SK-N-SH treated with all-trans-retinoic acid at 6 μM for 48 hours (cell line): ENCODE results near the gene SAP25.

Experiments
- ATAC-seq: fragments of 200-7000 bp; cut with Tn5 transposase; 3 replicates; pipeline ENCODE4 v1.9.1; 2020; ENCODE audit warnings: mild to moderate bottlenecking, moderate library complexity
- ARNTL ChIP-seq: fragments of 450-650 bp; formaldehyde crosslinking; IDR thresholded peaks from 2 replicates; pipeline ENCODE4 v1.5.0; 2020; ENCODE audit warnings: low read depth, mild to moderate bottlenecking, moderate library complexity, borderline replicate concordance
- CREB5 ChIP-seq: fragments of 250-450 bp; sonication (Bioruptor Pico); IDR thresholded peaks from 2 replicates; pipeline ENCODE4 v1.5.1; 2020; ENCODE audit warnings: low read depth, mild to moderate bottlenecking, moderate library complexity
- CSDC2 ChIP-seq: fragments of 250-450 bp; sonication (Bioruptor Pico); IDR thresholded peaks from 2 replicates; pipeline ENCODE4 v1.5.0; 2020; ENCODE audit warnings: mild to moderate bottlenecking, moderate library complexity
- CSRNP3 ChIP-seq: fragments of 250-450 bp; sonication (Bioruptor Pico); IDR thresholded peaks from 2 replicates; pipeline ENCODE4 v1.5.1; 2021; ENCODE audit warnings: mild to moderate bottlenecking, moderate library complexity
- ESRRG ChIP-seq: fragments of 250-450 bp; sonication (Bioruptor Pico); IDR thresholded peaks from 2 replicates; pipeline ENCODE4 v1.6.1; 2021; ENCODE audit warnings: mild to moderate bottlenecking
- GLIS3 ChIP-seq: fragments of 250-450 bp; sonication (Bioruptor Pico); IDR thresholded peaks from 2 replicates; pipeline ENCODE4 v1.5.0; 2020; ENCODE audit warnings: mild to moderate bottlenecking, moderate library complexity
- ISL1 ChIP-seq: fragments of 250-450 bp; sonication (Bioruptor Pico); IDR thresholded peaks from 2 replicates; pipeline ENCODE4 v2.1.2; 2022; ENCODE audit warnings: mild to moderate bottlenecking, moderate library complexity
- PATZ1 ChIP-seq: fragments of 250-450 bp; sonication (Bioruptor Pico); IDR thresholded peaks from 2 replicates; pipeline ENCODE4 v1.8.0; 2020; ENCODE audit warnings: mild to moderate bottlenecking, moderate library complexity, borderline replicate concordance
- PPARA ChIP-seq: fragments of 250-450 bp; sonication (Bioruptor Pico); IDR thresholded peaks from 2 replicates; pipeline ENCODE4 v1.5.0; 2020; ENCODE audit warnings: mild to moderate bottlenecking, borderline replicate concordance
- RARB ChIP-seq: fragments of 250-450 bp; sonication (Bioruptor Pico); IDR thresholded peaks from 2 replicates; pipeline ENCODE4 v1.8.0; 2021; ENCODE audit warnings: mild to moderate bottlenecking, moderate library complexity
- SNAI2 ChIP-seq: fragments of 250-450 bp; sonication (Bioruptor Pico); IDR thresholded peaks from 2 replicates; pipeline ENCODE4 v1.5.0; 2020; ENCODE audit warnings: mild to moderate bottlenecking, moderate library complexity
- TOX ChIP-seq: fragments of 250-450 bp; sonication (Bioruptor Pico); IDR thresholded peaks from 2 replicates; pipeline ENCODE4 v1.8.0; 2021; ENCODE audit warnings: mild to moderate bottlenecking, moderate library complexity, borderline replicate concordance
- ZC3H10 ChIP-seq: fragments of 250-450 bp; sonication (Bioruptor Pico); IDR thresholded peaks from 2 replicates; pipeline ENCODE4 v1.5.1; 2021; ENCODE audit warnings: mild to moderate bottlenecking, moderate library complexity
- ZFP3 ChIP-seq: fragments of 250-450 bp; sonication (Bioruptor Pico); IDR thresholded peaks from 2 replicates; pipeline ENCODE4 v1.5.0; 2020; ENCODE audit warnings: mild to moderate bottlenecking, moderate library complexity
- ZFP30 ChIP-seq: fragments of 450-650 bp; formaldehyde crosslinking; IDR thresholded peaks from 2 replicates; pipeline ENCODE4 v1.5.0; 2022; ENCODE audit warnings: mild to moderate bottlenecking, moderate library complexity
- ZNF565 ChIP-seq: fragments of 450-650 bp; formaldehyde crosslinking; conservative IDR thresholded peaks from 2 replicates; pipeline ENCODE4 v1.5.0; 2020; ENCODE audit warnings: low read depth, mild to moderate bottlenecking, moderate library complexity
- ZNF70 ChIP-seq: fragments of 450-650 bp; formaldehyde crosslinking; IDR thresholded peaks from 2 replicates; pipeline ENCODE4 v1.5.0; 2020; ENCODE audit warnings: mild to moderate bottlenecking, moderate library complexity
- ZNF8 ChIP-seq: fragments of 450-650 bp; formaldehyde crosslinking; IDR thresholded peaks from 2 replicates; pipeline ENCODE4 v1.5.0; 2020; ENCODE audit warnings: mild to moderate bottlenecking, moderate library complexity
- TF ChIP-seq, protein P1 (sequence below): fragments of 250-450 bp; sonication (Bioruptor Pico); IDR thresholded peaks from 2 replicates; pipeline ENCODE4 v1.8.0; 2021; ENCODE audit warnings: low read depth, mild to moderate bottlenecking, moderate library complexity, borderline replicate concordance

The SAP25 gene

GRCh38 chr7:100620239-100620638 is 46.5 kb upstream of the SAP25 start:
- TF ChIP-seq GLIS3 (CRISPR knock-in tag) (no peak), TOX (CRISPR knock-in tag) (no peak), ZNF8 (CRISPR knock-in tag) (no peak)
- TF ChIP-seq, all 23 proteins: peak for 0
- ATAC-seq, result no peak

DNA sequence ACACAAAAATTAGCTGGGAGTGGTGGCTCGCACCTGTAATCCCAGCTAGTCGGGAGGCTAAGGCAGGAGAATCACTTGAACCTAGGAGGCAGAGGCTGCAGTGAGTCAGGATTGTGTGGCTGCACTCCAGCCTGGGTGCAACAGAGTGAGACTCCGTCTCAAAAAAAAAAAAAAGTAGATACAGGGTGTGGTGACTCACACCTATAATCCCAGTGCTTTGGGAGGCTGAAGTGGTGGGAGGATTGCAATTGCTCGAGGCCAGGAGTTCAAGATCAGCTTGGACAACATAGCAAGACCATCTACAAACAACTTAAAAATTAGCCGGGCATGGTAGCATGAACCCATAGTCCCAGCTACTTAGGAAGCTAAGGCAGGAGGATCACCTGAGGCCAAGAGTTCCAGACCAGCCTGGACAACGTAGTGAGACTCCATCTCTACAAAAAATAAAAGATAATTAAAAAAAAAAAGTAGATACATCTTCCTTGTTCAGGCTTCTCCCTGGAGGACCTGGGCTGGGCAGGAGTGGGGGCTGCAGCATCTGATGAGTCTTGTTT is 40.7 kb upstream of the SAP25 start:
- no peak for TF ChIP-seq RARB (CRISPR knock-in tag)
- TF ChIP-seq PATZ1 (CRISPR knock-in tag), result no peak
- TF ChIP-seq SNAI2 (CRISPR knock-in tag), result no peak
- no peak for TF ChIP-seq CSDC2
- TF ChIP-seq, all 23 proteins: peak for 0
- no peak for ATAC-seq

- no peak for ATAC-seq
- TF ChIP-seq ISL1 (CRISPR knock-in tag) (no peak), ZFP3 (CRISPR knock-in tag) (no peak), ZFP30 (CRISPR knock-in tag) (no peak), PATZ1 (CRISPR knock-in tag) (no peak)
Observed at GRCh38 chr7:100613412-100614175, 39.9 kb upstream of the SAP25 start.

DNA sequence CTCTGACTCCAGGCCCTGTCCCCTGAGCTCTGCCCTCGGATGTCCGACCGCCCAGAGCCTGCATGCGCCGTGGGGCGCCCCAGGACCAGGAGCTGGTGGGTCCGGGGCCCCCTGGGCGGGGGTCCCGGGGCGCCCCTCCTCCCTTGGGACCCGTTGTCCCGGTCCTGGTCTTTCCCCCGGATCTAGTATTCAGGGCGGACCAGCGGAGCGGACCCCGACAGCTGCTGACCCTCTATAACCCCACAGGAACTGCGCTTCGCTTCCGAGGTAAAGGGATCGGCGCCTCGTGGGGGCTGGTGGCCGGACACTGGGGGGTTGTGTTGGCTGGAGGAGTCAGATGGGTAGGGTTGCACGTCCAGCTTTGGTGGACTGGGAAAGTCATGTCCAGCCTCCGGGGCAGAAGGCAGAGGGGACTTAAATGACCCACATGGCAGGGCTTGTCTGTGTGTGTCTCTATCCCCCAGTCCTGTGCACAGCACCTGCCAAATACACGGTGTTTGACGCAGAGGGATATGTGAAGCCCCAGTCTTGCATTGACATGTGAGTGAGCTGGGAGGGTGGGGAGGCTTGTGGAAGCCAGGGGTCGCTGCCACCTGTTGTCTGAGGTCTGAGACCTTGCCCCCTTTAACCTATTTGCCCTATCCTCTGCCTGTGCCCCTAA is 39.2 kb upstream of the SAP25 start:
- peak; percentile 25 for ATAC-seq
- TF ChIP-seq ARNTL (CRISPR knock-in tag) (no peak), ESRRG (no peak), ZNF70 (no peak), ZNF8 (CRISPR knock-in tag) (no peak)

DNA sequence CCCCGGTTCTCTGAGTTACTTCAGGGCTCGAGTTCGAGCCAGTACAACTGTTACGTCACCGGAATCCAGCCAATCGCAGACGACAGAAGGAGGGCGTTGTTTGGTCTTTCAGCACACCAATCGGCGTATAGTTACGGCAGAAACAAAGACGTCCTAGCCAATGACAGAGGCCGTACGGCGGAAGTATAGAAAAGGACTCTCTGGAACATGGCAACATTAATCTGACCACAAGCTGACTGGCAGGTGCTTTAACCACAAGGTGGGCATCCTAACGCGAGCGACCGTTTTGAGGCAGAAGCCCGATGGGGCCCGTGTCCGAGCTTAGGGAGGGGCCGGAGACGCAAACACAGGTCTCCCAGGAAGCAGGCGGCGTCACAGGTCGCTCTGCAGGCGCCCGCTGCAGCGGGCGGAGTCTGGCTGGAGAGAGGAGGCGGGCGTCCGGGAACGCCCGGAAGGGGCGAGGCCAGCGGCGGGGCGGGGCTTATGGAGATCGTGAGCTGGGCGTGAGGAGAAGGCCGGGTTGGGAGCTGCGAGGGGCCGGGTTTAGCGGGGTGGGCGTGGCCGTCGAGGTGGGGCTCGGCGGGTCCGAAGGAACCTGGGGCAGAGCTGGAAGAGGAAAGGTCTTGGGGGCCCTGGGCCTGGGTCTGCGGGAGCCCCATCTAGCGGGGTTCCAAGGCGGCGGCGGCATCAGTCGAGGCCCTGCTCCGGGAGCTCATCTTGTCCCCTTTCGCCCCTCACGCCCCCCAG is 38.5 kb upstream of the SAP25 start, which contains the start of gene MOSPD3:
MOSPD3 (plus strand) TSS at position 558 of the 747 bp plus-strand sequence. CDS start 252 bp downstream, outside the sequence.
- peak; percentile 96 for ATAC-seq
- TF ChIP-seq CREB5, result no peak
- TF ChIP-seq ARNTL (CRISPR knock-in tag), result no peak
- no peak for TF ChIP-seq RARB (CRISPR knock-in tag)
- TF ChIP-seq CSRNP3 (CRISPR knock-in tag), result no peak
- TF ChIP-seq ZNF565 (CRISPR knock-in tag), result no peak
- no peak for TF ChIP-seq SNAI2 (CRISPR knock-in tag)
- no peak for TF ChIP-seq ISL1 (CRISPR knock-in tag)
- TF ChIP-seq, protein P1, sequence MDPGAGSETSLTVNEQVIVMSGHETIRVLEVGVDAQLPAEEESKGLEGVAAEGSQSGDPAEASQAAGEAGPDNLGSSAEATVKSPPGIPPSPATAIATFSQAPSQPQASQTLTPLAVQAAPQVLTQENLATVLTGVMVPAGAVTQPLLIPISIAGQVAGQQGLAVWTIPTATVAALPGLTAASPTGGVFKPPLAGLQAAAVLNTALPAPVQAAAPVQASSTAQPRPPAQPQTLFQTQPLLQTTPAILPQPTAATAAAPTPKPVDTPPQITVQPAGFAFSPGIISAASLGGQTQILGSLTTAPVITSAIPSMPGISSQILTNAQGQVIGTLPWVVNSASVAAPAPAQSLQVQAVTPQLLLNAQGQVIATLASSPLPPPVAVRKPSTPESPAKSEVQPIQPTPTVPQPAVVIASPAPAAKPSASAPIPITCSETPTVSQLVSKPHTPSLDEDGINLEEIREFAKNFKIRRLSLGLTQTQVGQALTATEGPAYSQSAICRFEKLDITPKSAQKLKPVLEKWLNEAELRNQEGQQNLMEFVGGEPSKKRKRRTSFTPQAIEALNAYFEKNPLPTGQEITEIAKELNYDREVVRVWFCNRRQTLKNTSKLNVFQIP, result no peak
- no peak for TF ChIP-seq PPARA (CRISPR knock-in tag)
- no peak for TF ChIP-seq ZC3H10 (CRISPR knock-in tag)
- TF ChIP-seq PATZ1 (CRISPR knock-in tag), result no peak
- TF ChIP-seq ZFP30 (CRISPR knock-in tag), result no peak
- TF ChIP-seq ZFP3 (CRISPR knock-in tag), result no peak
- no peak for TF ChIP-seq ESRRG
- TF ChIP-seq ZNF8 (CRISPR knock-in tag), result no peak
